NCI-H2196 treated with DMSO at 0.1 percent for 48 hours (cell line): Measurements from ENCODE around the gene COPS6.
A peak's percentile ranks its signal among the peaks of the same experiment; 100 is the strongest.

ENCODE experiments used
- DNase-seq: peaks from one replicate; lab custom pipeline; 2025; ENCODE audit not compliant: unreplicated experiment; lab: John Stamatoyannopoulos, UW

The COPS6 gene

DNA sequence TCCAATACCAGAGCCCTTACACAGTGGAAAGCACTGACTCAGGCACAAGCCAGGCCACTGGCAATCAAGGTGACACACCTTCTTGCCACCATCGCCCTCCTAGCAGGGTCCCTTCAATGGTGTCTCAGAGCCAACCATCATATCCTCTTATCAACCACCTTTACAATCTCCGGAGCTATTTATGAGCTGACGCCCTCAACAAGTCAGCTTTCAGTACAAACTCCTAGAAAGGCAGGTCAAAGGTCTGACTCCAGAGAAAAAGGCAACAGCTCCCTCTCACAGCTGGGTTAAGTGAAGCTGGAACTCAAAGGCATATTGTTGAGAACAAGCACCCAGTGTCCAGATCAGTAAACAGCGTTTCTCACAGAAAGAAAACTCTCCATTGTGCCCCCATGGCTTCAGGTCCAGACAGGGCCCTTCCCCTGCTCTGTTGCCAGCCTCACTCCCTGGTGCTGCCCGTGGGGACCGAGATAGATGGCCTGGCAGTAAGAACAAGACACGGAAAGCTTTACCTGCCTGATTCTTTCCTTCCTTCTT is 9.7 kb upstream of the COPS6 start:
- DNase-seq = no peak

DNA sequence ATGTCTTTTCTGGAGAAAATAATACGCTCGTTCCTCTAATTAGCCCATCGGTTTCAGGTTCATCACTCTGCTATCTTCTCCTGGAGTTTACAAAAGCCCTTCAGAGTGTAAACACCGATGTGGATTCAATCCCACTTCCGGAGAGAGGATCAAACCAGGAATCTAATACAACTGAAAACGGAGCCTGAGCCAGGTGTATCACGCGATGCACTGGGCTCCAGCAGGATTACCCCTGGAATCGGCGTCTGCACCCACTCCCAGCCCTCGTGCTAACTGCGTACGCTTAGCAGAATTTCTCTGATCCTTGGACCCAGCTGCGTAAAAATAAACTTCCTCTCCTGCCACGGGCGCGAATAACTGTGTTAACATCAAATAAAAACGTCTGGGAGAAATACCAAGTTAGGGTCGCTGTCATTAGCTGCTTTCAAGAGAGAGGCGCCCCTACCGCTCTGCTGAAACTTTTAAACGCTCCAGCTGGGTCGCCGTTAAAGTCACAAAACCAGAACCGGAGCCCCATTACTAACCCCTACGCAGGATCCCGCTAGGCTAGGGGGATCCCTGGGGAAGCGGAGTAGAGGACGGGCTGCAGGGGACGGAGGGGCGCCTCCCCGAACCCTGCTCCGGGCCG is 7.7 kb upstream of the COPS6 start:
- peak; percentile 19 for DNase-seq

DNA sequence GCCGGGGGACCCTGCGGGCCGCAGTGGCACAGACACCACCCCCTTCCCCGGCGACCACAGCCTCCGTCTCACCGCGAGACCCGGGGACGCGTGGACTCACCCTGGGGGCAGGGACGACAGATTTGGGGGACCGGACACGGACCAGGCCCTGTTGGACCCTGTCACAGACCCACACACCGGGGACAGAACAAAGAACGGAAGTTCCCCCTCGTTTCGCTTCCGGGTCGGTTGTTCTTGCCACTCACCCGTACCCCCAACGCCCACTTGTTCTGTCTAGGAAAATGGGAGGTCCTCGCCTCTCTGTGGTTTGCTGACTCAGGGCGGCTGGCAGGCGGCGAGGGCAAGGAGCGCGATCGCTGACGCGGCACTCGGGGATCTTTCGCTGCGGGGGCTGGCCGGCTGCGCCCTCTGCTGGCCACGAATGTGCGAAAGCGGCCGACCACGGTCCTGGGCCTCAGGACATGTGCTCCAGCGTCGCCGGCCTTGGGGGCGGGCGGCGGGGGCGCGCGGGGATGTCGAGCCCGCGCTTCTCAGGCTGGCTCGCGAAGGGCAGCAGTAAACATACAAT is 7.2 kb upstream of the COPS6 start, which contains the start of gene ZNF3:
Gene ZNF3 (minus strand): TSS at position 189 of the 568 bp plus-strand sequence. CDS start 4,366 bp downstream, outside the sequence.
- DNase-seq = peak; percentile 98

DNA sequence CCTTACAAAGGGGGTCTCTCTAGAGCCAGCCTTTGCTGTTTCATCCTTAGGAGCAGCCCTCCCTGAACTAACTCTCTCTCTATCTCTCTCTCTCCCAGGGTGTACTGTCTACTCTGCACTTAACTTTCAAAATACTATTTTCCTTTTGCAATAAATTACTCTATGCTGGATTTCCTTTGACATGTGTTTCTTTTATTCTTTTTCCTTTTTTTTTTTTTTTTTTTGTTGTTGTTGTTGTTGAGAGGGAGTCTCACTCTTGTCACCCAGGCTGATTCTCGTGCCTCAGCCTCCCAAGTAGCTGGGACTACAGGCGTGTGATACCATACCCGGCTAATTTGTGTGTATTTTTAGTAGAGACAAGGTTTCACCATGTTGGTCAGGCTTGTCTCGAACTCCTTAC is 5.8 kb upstream of the COPS6 start:
- no peak for DNase-seq

DNA sequence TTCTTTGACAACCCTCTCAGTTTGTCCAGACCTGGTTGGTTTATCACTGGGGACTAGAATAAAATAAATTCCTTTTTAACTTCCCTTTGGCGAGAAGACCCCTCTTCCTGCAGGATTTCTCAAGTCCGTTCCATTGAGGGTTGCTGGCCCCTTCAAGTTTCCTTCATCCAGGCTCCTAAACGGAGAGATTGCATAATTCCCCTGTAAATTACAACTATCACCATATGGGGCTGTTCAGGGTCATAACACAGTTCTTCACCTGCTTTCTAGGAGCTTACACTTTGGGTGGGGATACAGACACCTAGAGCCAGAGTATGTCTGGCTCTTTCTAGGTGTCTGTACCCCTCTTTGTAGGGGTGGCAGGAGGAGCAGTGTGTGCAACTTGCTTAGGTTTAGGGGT is 3.3 kb upstream of the COPS6 start:
- DNase-seq = no peak

DNA sequence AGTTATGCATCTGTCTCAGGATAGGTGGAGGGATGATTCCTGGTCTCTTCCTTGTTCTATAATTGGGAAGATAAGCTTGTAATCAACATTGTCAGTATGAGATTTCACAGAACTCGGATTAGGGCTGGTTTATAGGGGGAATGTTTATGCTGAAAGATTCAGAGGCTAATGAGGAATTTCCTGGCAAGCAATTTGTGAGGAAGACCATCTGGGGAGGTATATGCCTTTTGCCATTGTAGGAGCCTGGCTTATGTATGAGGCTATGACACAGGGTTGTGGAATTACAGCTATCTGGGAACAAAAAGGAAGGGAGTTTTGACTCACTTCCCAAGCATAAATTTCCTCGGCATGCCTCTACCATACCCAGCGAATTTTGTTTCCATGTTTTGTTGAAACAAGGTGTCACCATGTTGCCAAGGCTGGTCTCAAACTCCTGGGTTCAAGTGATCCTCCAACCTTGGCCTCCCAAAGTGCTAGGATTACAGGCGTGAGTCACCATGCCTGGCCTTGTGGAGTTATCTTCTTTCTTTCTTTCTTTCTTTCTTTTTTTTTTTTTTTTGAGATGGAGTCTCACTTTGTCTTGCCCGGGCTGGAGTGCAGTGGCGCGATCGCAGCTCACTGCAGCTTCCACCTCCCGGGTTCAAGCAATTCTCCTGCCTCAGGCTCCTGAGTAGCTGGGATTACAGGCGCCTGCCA is 1.6 kb upstream of the COPS6 start:
- no peak for DNase-seq

DNA sequence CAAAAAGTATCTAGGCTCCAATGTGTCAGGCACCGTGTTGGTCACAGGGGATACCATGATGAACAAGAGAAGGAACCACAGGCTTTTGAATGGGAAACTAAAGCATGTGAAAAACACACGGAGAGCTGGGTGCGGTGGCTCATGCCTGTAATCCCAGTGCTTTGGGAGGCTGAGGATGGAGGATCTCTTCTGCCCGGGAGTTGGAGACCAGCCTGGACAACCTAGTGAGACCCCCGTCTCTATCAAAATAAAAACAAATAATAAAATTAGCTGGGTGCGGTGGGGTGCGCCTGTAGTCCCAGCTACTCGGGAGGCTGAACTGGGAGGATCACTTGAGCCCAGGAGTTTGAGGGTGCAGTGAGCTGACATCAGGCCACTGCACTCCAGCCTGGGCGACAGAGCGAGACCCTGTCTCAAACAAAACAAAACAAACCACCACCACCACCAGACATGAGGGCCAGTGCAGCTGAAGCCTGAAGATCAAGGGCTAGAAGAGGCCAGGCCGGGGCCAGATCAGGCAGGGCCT is 611 bp upstream of the COPS6 start:
- no peak for DNase-seq

DNA sequence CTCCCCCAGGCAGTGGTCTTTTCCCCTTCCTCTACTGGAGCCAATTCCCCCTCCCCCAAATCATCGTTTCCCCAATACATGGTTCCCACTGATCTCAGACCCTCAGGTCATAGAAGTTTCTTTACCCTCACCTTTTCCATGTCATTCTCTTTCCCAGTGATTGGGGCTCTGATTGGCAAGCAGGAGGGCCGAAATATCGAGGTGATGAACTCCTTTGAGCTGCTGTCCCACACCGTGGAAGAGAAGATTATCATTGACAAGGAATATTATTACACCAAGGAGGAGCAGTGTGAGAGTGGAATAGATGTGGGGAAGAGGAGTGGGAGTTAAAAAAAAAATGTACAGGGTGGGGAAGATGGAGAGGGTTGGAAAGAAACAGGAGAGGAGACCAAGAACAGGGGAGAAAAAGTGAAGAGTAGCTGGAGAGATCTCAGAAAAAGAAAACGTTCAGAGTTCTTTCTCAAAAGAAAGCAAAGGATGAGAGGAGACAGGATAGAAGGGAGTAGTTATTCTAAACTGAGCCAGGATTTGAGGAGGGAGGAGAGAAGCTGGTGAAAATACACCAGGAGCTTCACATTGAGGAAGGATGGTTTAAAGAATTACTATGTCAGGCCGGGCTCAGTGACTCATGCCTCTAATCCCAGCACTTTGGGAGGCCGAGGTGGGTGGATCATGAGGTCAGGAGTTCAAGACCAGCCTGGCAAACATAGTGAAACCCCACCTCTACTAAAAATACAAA is 858 bp downstream of the COPS6 start:
- no peak for DNase-seq

DNA sequence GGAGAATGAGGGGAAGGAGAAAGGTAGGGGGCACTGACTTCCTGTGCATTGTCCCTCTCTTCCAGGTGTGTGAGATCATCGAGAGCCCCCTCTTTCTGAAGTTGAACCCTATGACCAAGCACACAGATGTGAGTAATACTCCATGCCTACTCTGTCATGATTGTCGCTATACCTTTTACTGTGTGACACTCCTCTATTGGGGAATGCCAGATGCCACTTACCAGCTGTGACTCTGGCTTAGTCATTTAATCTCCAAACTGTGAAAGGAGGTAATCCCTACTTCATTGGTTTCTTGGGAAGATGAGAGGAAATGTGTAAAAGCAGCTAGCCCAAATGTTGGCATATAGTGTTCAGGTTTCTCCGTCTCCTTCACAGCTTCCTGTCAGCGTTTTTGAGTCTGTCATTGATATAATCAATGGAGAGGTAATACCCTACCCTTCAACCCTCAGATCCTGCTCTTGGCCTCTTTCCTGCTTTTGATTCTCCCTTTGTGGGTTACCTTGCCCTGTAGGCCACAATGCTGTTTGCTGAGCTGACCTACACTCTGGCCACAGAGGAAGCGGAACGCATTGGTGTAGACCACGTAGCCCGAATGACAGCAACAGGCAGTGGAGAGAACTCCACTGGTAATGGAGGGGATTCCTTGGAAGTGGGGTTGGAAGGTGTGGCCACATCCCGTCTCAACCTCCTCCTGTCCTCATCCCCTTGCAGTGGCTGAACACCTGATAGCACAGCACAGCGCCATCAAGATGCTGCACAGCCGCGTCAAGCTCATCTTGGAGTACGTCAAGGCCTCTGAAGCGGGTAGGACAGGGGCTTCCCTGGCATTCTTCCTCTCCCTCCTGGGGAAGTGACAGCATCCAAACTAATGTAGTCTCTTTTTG is 2.0 kb downstream of the COPS6 start:
- DNase-seq = no peak

DNA sequence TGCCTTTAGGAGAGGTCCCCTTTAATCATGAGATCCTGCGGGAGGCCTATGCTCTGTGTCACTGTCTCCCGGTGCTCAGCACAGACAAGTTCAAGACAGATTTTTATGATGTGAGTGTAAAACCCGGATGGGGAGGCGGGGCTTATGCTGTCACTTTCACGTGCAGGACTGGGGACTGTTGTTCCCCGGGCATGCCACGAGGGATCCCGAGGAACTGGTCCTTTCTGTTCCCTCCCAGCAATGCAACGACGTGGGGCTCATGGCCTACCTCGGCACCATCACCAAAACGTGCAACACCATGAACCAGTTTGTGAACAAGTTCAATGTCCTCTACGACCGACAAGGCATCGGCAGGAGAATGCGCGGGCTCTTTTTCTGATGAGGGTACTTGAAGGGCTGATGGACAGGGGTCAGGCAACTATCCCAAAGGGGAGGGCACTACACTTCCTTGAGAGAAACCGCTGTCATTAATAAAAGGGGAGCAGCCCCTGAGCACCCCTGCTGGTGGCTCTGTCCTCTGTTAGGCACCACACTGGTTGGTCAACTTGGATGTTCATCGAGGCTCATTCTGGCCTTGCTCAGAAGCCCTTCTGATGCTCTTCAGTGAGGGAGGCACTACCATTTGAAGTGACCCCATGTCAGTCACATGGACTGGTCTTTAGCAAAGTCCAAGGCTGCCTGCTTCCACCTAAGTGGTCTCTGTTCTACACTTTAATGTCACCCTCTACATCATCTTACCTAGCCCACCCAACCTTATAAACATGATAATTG is 2.8 kb downstream of the COPS6 start:
- DNase-seq = no peak

DNA sequence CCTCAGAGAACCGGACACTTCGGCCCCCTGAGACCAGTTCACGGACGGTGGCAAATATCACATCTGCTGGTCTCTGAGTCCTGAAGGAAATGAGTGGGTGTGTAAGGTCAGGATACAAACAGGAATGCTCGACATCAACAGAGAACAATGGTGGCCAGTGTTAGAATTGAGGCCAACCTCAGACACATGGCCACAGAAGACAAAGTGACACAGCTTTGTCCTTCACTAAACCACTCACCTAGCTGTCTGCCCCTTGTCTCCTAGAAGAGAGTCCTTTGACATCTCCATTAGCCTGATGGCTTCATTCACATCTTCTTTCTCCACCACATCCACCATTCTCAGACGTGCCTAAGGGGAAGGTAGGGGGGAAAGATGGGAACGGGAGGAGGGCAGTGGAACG is 4.3 kb downstream of the COPS6 start:
- no peak for DNase-seq

DNA sequence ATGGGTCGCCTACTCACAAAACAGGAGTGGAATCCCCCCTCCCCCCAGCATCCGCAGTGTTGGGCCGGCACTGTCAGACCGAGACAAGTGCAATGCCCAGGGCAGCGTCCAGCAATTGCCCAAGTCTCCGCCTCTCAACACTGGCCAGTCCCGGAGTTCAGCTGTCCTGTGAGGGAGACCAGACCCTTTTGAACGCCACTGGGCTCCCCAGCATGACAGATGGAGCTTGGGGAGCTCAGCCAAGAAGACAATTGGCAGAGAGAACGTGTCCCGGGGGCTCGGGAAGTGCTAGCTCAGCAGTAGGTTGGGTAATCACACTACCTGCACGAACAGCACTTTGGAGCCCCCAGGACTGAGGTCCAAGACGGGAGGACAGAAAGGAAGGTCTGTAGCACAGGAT is 4.7 kb downstream of the COPS6 start:
- no peak for DNase-seq

DNA sequence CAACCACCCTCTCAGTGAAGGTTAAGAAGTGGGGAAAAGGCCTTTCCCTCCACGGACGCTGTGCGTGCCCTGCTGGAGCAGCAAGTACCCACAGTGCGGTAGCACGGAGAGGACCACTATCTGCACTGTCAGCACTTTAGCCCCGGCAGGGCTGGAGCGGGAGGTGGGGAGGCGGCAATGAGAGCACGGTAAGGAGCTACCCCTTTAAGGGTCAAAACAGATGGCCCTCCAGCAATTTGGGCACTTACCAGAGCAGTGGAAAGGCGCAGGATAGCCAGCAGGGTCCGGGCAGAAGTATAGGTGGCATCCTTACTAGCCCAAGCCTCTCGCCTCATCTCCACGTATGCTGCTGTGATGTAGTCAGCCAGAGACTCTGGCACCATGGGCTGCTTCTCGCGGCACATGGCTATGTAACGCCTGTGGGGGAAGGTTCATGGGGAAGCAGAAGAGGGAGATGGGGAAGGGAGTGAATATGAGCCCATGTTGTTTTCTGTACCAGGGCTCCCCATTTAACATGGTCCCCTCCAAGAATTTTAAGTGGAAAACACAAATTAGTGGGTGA is 5.2 kb downstream of the COPS6 start:
- no peak for DNase-seq

DNA sequence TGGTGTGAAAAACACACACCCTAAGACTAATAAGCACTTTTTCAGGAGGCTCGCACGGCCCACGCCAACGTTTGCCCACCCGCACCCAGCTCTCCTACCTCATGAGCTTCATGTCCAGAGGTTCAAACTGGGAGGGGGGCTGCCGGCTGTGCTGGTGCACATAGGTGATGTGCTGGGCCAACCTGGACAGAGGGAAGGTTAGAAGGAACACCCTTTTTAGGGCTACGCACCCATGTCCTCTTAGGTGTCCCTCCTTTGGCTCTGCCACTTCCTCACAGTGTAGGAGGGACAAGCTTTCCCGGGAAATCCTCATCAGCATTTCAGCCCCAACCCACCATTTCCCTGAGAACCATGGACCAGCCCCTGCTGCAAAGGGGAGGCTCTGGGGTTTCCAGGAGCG is 6.5 kb downstream of the COPS6 start:
- DNase-seq = no peak

DNA sequence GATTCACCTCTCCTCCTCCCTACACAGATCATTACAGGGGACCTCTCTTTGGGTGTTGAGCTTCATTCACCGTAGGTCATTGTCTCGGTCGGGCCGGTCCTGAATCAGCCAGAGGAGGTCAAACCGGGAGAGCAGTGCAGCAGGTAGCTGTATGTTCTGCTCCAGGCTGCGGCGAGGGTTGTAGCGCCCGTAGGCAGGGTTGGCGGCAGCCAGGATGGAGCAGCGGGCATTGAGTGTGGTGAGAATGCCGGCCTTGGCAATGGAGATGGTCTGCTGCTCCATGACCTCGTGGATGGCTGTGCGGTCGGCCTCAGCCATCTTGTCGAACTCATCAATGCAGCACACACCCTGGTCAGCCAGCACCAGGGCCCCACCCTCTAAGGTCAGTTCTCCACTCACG is 6.9 kb downstream of the COPS6 start:
- DNase-seq = no peak

DNA sequence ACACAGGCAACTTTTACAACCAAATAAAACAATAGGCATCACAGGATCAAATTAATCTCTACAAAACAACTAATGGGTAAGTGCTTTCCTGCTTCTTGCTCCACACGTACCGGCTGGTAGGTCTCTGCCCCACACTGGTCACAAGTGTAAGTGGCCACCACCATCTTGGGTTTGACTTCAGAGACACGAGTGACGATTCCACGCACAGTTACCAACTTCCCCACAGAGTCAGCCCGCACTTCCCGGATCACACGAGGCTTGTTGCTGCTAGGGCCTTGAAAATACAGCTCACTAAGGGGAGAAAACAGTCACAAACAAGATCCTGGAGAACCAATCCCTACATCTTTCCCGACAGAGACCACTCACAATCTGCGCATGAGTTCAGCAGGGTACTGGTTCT is 10.1 kb downstream of the COPS6 start:
- no peak for DNase-seq

DNA sequence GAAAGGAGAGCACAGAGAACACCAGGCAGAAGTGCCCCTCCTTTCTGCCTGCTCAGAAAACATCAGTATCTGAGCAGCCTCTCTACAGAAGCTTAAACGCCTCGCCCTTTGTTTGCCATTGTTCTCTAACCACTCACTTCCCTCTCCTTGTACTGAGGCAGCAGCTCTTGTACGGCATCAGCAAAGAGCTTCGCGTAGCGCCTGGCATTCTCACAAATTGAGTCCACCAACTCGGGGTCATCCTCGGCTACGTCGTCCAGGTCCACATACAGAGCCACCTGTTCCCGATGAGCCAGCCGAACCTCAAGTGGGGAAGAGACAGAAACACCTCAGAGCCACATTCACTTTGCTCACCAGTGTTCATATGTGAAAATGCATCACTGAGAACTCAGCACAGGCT is 10.7 kb downstream of the COPS6 start:
- DNase-seq = no peak

DNA sequence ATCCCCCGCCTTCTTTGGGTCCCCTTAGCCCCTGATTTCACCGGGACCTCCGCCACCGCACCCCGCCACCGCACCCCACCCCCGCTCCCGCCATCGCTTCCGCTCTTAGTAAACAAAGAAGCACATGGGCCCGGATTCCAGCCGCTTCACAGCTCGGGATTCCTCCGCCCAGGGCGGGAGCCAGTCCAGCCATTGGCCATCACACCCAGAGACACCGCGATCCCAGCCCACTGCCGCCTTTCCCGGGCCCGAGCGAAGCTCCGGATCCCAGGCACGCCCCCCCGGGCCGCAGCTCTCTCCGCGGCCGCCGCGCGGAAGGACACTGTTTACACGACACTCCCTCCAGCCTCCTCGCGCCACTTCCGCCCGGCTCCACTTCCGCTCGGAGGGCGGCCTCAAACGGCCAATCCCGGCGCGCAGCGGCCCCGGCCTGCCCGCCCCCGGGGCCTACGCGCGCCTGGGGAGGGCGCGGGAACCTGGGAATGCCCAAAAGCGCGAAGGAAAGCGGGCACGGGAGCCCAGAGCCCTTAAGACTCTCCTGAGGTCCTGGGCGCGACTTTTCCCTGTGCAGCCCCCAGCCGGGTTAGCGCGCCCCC is 11.7 kb downstream of the COPS6 start:
- peak; percentile 91 for DNase-seq
